K562 (cell line): Measurements from ENCODE around the gene TESK2. TPM values are rescaled to one million over a fixed set of nuclear protein-coding genes. Genes with fewer than 3 reads are reported as not detected.

Experiments
- CREBBP ChIP-seq: IDR thresholded peaks from one replicate; pipeline ENCODE4 v1.6.1; 2012; ENCODE audit warnings: low read depth, mild to moderate bottlenecking, control low read depth, inconsistent platforms, low read length
- GATA2 ChIP-seq: sonication (generic); formaldehyde crosslinking; IDR thresholded peaks from 2 replicates; pipeline ENCODE4 v1.4.0; 2020; ENCODE audit warnings: mild to moderate bottlenecking, missing genetic modification reagents
- HNRNPH1 ChIP-seq: fragments of 200-400 bp; formaldehyde crosslinking; optimal IDR thresholded peaks from 2 replicates; pipeline ENCODE3; 2017; ENCODE audit warnings: low read depth, mild to moderate bottlenecking, low read length, moderate library complexity
- NR4A1 ChIP-seq, 2 experiments: fragments of 250-450 bp in 1 of 2; fragments of 450-650 bp in 1 of 2; sonication (Bioruptor Pico) in 1 of 2; IDR thresholded peaks; 2 replicates each; pipeline versions ENCODE4 v1.4.0 to v1.6.1; 2016 to 2020; ENCODE audit warnings: mild to moderate bottlenecking in 2 of 2, missing compliant biosample characterization in 1 of 2, missing genetic modification characterization in 1 of 2, moderate library complexity in 1 of 2
- OTX1 ChIP-seq: fragments of 450-650 bp; formaldehyde crosslinking; IDR thresholded peaks from 2 replicates; pipeline ENCODE4 v1.4.0; 2022; ENCODE audit warnings: mild to moderate bottlenecking
- RBM34 ChIP-seq: fragments of 200-400 bp; formaldehyde crosslinking; IDR thresholded peaks from 2 replicates; pipeline ENCODE4 v1.6.1; 2018; ENCODE audit warnings: low read length, borderline replicate concordance; ENCODE audit not compliant: insufficient read depth
- SREBF1 ChIP-seq: fragments of 150-350 bp; IDR thresholded peaks from 2 replicates; pipeline ENCODE4 v1.6.1; 2014; ENCODE audit warnings: antibody characterized with exemption, low read depth, low read length, borderline replicate concordance
- polyA plus RNA-seq, 8 experiments: library from polyadenylated mRNA; depleted of rRNA in 4 of 8; stranded (reverse) in 5 of 8; unstranded in 3 of 8; fragments of >200 nt; fragmentation: Nextera tagmentation in 2 of 8; fragmentation: Illumina TruSeq in 1 of 8; extraction: Ambion mirVana in 2 of 8; extraction: Trizol in 1 of 8; gene quantifications; 2 replicates each; pipeline versions ENCODE4 v1.2.1 to v1.2.3, GENCODE V29; 2011 to 2014; ENCODE audit warnings: inconsistent platforms in 1 of 8, missing spikeins in 1 of 8
- total RNA-seq, 7 experiments: library from RNA; depleted of rRNA in 6 of 7; stranded (reverse); fragments of >200 nt in 6 of 7; fragmentation: Illumina TruSeq in 2 of 7; extraction: Trizol in 2 of 7; gene quantifications; 2 replicates each; pipeline versions ENCODE4 v1.2.1 to v1.2.3, GENCODE V29; 2011 to 2021; ENCODE audit warnings: low replicate concordance in 1 of 7
- TF ChIP-seq, protein P1 (sequence below): sonication (generic); formaldehyde crosslinking; IDR thresholded peaks from 2 replicates; pipeline ENCODE4 v1.8.0; 2022; ENCODE audit warnings: mild to moderate bottlenecking, missing genetic modification reagents

The TESK2 gene
- total and polyA plus RNA-seq, 9 of the 15 experiments (the other 6 are each of a cell fraction or from before 2014, with no cell fraction given), result 1.6 to 5.3 (median 3.7) TPM

DNA sequence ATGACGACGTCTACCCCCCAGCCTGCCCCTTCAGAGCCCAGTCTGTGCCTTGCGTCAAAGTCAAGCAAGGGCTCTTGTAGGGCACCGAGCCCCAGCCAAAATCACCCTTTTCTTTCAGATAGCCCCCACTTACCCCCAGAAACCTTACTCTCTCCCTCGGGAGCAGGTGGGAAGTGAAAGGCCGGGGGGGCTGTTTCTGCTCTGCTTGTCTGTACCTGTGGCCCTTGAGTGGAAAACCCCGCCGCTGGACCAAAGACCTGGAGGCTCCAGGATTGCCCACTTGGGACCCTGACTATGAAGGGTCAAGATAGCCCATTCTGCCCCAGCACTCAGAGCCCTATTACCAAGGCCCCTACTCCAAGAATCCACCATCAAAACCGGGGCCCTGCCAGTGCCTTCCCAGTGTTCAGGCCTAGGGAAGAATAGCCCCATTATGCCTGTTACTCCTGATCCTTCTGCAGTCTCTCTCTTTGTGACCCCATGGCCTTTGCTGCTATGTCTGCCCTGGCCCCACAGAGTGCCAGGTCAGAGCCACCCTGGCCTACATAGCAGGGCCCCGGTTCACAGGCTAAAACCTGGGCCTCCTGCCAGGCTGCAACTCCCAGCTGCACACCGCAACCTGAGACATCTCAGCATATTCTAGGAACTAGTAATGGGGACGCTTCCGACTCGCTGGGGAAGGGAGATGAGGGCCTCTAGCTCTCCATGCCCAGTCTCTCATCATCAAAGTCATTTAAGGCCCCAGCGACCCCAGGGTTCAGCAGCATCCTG is 186.5 kb downstream of the TESK2 start (continued):
- TF ChIP-seq HNRNPH1 (no peak), SREBF1 (peak; percentile 3; the same call in 1 of the 2 replicates), NR4A1 (CRISPR knock-in tag; IDR thresholded peaks at IDR 0.05) (0 out of 2 replicates have a peak, but pooled peaks have one; percentile 18), NR4A1 (tag; IDR thresholded peaks at IDR 0.05) (no peak), CREBBP (no peak), GATA2 (CRISPR knock-in tag) (0 out of 2 replicates have a peak, but pooled peaks have one; percentile 26), RBM34 (no peak), OTX1 (no peak)
- TF ChIP-seq, protein P1, sequence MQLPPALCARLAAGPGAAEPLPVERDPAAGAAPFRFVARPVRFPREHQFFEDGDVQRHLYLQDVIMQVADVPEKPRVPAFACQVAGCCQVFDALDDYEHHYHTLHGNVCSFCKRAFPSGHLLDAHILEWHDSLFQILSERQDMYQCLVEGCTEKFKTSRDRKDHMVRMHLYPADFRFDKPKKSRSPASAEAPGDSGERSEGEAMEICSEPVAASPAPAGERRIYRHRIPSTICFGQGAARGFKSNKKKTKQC, result no peak
